HG03108 (cell line): ENCODE data around the gene CD82.

Experiments used
- ATAC-seq: cut with Tn5 transposase; IDR thresholded peaks from one replicate; pipeline ENCODE4 v1.9.1; 2021; ENCODE audit warnings: moderate library complexity; ENCODE audit not compliant: unreplicated experiment

CD82 gene, protein sequence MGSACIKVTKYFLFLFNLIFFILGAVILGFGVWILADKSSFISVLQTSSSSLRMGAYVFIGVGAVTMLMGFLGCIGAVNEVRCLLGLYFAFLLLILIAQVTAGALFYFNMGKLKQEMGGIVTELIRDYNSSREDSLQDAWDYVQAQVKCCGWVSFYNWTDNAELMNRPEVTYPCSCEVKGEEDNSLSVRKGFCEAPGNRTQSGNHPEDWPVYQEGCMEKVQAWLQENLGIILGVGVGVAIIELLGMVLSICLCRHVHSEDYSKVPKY

DNA sequence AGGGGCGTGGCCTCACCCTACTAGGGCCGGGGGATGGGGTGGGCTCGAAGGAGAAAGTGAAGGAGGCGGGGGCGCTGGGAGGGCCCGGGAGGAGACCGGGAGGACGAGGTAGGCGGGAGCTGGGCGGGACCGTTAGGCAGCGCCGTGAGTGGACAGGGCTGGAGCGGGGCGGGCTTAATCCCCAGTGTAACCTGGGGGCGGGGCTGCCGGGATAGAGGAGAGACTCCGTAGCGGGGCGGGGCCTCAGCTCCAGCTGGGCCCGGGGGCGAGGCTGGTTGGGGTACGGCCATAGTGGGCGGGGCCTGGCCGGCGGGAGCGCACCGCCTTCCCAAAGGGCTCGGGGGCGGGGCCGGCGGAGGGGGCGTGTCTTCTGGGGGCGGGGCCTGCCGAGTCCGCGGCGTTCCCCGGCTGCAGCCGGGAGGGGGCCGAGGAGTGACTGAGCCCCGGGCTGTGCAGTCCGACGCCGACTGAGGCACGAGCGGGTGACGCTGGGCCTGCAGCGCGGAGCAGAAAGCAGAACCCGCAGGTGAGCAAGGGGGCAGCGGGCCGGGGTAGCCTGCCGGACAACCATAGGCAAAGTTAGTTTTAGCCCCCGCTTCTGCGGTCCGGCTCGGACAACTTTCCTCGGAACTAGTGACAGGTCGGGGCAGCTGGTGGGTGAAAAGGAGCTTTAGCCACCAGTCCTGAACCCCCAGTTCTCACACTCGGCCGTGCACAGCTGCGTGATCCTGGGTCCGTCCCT, at the start of gene CD82:
Gene CD82 (plus strand): TSS at position 453 of the 742 bp plus-strand sequence. CDS start 29,000 bp downstream, outside the sequence.
- peak; percentile 62 for ATAC-seq

DNA sequence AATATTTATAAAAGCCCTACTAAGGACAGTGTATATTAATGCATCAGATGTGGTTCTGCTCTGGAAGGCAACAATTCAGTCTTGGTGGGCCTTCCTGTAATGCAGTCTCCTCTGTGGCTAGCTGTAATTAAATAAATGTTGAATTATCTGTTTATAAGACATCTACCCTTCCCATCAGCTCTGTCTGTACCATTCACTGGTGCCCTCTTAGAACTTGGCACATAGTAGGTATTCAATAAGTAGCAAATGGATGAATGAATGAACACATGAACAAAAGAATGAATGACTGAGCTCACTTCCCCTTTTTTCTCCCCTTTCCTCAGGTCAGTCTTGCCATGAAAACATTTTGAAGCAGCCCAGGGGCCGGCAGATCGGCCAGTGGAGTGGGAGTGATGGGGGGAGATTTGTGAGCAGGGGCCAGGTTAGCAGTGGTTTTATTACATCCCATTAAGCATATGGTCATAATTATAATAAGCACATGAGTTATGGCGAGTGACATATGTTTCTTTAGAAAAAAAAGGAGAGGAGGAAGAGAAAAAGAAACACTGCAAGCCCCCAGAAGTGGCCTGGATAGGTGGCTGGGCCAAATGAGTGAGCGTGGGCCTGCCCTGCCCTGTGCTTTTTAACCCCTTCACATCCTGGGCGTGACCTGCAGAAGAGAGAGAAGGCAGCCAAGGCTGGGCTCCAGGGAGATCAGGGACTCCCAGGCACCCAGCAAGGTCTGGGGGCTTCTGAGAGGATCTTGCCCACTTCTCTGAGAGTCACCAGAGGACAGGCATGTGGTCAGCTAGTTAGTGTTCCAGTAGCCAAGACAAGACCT, 48.6 kb upstream of the CD82 start:
- no peak for ATAC-seq

DNA sequence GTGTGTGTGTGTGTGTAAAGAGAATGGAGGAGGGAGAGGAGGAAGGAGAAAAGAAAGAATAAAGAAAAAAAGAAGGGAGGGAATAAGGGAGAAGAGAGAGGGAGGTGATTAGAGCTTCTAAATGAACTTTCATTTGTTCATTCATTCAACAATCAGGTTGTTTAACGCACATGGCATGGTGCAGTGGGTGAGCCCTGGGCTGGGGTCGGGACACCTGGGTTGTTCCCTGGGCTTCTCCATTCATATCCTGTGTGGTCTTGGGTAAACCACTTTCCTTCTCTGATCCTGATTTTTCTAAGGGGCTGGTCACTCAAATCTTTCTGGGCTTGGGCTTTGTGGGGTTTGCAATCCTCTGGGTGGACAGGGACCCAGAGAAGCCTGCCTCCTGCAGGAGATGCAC, 47.9 kb upstream of the CD82 start:
- ATAC-seq: no peak

DNA sequence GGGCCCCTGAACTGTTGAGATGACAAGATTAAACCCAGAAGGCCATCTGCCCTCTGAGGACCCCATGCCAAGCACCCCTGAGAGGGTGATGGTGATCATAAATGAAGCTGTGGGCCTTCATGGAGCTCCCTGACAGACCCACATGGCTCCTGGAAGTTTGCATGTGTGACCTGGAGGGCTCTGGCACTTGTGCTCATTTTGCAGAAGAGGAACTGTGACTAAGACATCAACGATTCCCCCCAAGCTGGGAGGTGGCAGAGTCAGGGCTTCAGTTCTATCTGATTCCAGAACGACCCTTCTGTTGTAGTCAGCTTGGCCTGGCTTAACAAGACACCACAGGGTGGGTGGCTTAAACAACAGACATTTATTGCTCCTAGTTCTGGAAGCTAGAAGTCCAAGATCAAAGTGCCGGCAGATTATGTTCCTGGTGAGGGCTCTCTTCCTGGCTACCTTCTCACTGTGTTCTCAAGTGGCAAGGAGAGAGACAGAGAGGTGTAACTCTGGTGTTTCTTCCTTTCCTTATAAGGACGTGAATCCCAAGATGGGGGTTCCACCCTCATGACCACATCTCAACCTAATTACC, 46.4 kb upstream of the CD82 start:
- ATAC-seq: no peak

DNA sequence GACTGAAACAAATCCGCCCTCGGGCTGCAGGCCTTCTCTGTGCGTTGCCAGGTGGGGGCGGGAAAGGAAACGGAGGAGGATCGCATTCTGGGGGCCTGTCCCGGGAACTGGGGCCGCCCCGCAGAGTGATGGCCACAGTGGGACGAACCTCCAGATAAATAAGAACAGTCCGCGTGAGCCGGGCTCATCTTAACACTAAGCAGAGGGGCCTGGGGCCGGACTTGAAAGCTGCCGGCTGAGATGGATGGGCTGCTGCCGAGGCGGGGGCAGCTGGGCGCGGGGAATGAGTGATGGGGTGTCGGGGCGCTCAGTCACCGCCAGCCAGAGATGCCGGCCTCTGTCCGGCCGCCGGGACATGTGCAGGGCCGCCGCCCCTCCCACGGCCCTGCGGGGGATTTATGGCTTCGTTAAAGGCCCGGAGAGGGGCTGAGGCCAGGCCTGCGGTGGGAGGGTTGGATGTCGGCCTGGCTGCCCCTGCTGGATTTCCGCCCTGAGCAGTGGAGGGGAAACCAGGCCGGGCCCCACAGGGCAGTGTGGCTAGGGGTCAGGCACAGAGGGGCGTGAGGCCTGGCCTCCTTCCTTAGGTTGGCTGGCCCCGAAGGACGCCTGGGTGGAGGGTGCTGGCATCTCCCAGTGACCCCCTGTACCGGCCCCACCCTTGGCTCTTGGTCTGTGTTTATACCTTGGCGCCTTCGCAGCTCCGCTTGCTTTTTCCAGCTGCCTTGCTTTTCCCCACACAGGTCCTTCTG, 45.3 kb upstream of the CD82 start:
- ATAC-seq: no peak

DNA sequence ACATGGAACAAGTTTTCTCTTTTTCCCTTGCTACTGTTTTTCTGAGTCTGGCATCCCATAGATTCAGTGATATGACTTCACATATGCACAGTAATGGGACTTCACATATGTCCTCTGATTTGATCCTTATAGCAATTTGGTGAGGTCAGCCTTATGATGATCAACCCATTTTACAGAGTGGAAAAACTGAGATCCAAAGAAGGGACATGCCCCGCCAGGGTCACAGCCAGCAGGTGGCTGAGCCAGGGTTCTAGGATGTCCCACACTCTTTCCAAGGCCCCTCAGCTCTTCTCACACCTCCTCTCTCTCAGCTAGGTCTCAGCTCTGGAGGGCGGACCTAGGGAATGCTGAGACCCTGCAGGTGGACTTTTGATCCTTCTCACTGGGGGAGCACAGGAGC, 44.3 kb upstream of the CD82 start:
- no peak for ATAC-seq

DNA sequence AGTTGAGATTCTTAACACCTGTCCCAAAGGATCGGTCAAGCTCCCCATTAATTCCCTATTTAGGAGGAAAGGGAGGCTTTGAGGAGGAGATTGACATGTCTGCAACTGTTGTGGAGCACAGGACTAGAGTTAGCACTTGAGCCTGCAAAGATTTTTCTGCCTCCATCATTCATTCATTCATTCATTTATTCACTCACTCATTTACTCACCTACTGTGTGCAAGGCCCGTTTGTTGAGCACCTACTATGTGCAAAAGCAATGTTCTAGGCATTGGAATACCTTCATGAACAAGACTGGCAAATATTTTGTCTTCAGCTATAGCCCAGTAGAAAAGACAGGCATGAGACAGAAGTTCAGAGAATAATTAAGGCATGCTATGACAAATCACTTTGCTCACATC, 43.2 kb upstream of the CD82 start:
- ATAC-seq: no peak

DNA sequence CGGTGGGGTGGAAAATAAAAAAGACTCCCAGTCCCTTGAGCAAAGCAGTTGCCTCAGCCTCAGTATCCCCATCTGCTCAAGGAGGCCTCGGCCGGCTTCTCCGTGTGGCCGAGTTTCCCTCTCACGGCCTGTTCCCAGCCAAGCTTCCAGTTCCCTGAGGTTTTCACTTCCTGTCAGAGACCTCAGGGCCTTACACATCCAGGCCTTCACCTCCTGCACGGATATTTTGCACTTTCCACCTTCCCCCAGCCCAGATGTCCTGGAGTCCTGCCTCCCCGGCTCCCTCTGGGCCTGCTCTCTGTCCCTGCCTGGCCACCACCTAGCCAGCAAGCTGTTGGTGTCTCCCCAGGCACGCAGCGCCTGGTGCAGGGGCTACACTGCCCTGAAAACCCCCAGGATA, 41.1 kb upstream of the CD82 start:
- ATAC-seq: no peak

DNA sequence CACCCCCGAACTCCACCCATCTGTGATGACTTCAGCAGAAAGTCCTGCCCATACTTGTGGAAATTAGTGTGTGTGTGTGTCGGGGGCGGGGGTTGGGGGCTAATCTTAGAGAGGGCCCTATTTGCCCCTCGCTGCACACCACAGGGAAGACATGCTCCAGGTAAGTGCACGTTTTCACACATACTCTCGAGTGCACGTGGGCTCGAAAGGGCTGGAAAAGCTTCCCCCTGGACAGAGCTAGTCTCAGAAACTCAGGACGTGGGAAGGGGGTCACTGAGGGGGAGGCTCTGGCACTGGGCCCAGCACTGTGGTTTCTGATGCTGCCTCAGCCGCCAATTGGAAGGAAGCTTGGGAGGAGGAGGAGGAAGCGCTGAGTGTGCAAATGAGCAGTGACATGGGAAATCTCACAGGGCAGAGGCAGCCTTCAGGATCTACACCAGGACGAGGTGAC, 40.7 kb upstream of the CD82 start:
- no peak for ATAC-seq

DNA sequence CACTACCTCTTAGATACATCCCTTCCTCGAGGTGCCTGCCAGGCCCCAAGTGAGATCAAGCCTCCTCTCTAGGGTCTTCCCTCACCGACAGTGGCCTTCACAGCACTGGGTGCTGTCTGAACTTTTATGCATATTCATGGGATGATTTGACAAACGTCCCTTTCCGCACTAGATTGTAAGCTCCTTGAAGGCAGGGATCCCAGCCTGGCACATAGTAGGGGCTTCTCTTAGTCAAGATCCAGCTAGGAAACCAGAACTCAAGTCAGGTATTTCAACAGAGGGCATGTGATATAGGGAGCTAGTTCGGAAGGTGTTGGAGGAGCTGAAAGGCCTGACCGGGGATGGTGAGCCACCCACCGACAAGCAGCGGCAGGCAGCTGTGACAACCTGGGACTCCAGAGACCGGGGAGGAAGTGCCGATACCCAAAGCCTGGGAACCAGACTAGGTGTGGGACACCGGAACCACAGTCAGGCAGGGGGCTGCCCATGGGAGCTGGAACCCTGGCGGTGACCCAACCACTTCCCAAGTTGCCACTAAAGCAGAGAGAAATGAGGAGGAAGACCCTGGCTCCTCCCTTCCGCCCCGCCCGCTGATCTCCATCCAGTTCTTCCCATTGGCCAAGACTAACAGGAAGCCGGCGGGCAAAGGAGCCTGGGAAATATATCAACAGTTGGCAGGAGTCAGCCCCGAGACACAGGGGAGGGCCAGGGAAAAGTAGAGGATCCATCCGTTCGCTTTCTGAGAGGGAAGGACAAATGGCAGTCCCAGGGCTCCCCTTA, 39.8 kb upstream of the CD82 start:
- ATAC-seq: no peak

DNA sequence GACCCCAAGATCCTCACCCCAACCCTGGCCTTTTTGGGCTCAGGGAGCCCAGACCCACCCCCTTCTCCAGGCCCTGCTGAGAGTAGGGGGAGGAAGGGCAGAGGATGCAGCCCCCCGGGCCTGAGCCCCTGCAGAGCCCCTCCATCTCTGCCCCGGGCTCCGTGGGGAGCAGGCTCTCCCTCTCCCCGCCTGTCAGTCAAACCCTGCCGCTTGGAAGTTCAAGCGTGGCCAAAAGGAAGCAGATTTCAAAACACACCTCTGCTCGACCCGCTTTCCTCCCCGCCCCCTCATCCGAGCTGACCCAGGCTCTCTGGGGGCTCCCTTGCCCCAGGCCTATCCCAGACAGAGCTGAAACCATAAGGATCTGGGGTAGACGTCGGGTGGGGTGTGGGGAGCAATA, 39.0 kb upstream of the CD82 start:
- ATAC-seq: no peak

DNA sequence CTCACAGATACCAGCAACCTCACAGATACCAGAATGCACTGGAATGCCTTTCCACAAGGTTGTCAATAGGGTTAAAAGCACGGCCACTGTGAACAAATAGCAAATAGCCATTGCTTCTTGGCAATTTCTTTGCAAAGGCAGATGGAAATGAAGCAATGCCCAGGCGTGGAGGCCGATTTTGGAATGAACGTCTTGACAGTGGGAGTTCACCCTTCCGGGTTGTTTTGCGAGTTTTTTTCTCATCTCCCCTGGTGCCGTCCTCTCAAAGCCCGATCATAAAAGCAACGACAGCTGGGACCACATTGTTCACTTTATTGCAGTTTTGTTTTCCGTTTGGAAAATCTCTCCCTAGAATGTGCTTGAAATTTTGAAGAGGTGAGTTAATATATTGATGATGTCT, 38.0 kb upstream of the CD82 start:
- no peak for ATAC-seq

DNA sequence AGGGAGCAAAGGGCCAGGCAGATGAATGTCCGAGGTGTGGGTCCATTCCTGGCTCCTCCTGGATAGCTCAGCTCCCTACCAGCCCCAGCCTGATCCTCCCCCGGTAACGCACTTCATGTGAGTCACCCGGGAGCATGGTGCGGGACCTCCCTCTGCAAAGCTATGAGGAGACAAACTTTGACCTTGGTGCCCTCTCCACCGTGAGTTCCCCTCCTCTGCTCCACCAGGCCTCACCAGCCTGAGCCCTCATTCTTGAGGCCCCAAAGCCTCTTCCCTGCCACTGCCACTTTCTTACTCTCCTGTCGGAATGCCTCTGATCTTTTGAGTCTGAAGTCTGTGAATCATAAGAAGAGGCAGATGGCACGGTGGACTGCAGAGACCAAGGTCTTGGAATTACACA, 37.4 kb upstream of the CD82 start:
- ATAC-seq: no peak

DNA sequence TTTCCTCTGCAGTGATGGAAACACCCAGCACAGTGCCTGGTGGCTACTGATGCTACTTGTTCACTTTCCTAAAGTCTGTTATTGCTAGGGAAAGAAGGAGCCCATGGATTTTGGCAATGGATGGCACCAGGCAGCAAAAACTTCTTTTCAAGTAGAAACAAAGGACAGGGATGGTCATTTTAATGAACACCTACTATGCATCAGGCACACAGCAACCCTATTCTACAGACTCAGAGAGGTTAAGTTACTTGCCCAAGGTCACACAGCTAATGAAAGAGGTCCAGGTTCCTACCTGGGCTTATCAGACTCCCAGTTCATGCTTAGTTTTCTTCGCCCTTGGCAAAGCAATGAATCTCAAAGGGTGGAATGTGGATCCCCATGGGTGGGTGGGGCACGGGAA, 36.9 kb upstream of the CD82 start:
- ATAC-seq: no peak

DNA sequence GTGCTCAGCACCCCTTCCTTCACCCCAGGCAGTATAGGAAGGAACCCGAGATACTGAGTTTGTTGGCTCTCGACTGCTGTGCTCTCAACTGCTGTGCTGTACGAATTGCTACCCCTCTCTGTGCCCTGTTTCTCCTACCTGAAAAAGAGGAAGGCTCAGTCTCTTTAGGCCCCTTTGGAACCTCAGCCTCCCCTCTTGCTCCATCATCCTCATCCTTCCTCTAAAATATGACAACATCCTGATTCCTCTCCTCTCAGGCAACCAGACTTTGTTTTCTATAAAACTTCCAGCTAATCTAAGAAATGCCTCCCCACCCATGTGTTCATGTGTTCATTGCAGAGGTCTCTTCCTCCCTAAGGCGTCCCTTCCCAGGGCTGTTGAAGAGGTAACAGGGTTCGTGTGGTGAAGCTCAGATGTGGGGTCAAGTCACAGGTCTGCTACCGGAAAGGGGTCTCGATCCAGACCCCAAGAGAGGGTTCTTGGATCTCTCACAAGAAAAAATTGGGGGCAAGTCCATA, 35.5 kb upstream of the CD82 start:
- no peak for ATAC-seq

DNA sequence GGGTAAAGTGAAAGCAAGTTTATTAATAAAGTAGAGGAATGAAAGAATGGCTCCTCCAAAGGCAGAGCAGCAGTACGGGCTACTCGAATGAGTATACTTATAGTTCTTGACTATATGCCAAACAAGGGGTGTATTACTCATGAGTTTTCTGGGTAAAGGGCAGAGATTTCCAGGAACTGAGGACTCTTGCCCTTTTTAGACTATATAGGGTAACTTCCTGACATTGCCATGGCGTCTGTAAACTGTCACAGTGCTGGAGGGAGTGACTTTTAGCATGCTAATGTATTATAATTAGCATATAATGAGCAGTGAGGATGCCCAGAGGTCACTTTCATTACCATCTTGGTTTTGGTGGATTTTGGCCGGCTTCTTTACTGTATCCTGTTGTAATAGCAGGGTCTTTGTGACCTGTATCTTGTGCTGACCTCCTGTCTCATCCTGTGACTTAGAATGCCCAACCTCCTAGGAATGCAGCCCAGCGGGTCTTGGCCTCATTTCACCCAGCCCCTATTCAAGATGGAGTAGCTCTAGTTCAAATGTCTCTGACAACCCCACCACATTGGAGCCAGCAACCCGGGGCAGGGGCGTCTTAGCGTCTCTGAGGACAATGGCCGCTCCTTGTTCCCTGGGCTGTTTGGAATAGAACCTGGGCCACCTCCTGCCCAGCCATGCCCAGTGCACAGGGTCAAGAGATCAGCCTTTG, 34.9 kb upstream of the CD82 start:
- no peak for ATAC-seq

DNA sequence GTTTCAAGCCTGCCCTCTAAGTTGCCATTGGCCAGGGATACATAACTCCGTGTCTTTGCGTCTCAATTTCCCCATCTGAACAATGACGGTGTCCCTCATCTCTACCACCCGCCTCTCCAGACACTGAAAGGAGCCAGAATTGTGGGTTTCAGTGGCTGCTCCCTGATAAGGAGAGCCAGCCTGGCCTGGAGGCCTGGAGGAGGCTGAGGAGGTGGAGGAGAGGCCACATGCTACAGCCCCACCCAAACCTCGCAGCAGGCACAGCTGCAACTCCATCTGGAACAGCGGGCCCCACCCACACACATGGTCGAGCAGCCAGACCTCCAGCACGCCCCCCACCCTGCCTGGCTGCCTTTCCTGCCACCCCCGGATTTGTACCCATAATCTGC, 34.4 kb upstream of the CD82 start:
- no peak for ATAC-seq

DNA sequence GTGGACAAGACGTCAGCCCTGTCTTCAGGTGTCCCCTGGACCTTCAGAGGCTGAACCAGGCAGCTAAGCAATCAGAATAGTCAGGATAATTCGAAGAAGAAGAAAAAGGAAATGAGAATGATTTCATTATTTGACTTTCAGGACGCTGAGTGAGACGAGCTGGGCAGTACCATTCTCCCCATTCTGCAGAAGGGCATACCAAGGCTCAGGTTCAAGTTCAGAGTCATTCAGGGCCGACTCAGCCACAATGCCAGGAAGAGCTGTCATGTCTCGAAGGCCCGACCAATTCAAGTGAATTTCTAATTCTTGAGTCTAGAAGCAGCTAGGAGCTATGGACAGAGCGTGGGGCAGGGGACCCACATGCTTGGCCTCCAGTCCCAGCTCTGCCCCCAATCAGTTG, 33.8 kb upstream of the CD82 start:
- no peak for ATAC-seq

DNA sequence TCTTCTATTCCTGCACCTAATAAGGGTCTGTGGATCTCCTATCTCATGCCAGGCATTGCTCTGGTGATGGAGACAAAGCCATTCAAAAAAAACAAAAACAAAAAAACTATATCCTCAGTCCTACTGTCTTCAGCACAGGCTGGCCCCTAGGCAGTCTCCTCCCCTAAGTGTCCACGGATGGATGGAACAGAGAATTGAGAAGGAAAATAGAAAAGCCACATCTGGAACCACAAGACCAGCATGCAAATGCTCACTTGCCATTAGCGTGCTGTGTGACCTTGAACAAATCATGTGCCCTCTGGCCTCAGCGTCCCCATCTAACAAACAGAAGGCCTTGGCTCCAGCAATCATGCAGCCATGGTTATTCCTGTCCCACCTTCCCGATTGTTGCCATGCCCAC, 32.7 kb upstream of the CD82 start:
- ATAC-seq: no peak
